BE2C (cell line): ENCODE data around the gene ENO2.
A peak's percentile ranks its signal among the peaks of the same experiment; 100 is the strongest.

Experiments
- DNase-seq: peaks from one replicate; pipeline ENCODE4 v3.0.0-alpha.2; 2020
- H3K27me3 ChIP-seq: fragments of 250-450 bp; sonication (Bioruptor Pico); 2 replicates; pipeline ENCODE4 v1.5.1; 2020; ENCODE audit warnings: mild to moderate bottlenecking
- H3K36me3 ChIP-seq: fragments of 250-450 bp; sonication (Bioruptor Pico); 2 replicates; pipeline ENCODE4 v1.5.1; 2020; ENCODE audit warnings: mild to moderate bottlenecking
- H3K4me1 ChIP-seq: fragments of 250-450 bp; sonication (Bioruptor Pico); 2 replicates; pipeline ENCODE4 v1.5.1; 2020
- H3K4me3 ChIP-seq: 2 replicates; pipeline ENCODE4 v1.5.1; 2011; ENCODE audit warnings: low read depth, low read length
- H3K9me3 ChIP-seq: fragments of 250-450 bp; sonication (Bioruptor Pico); 2 replicates; pipeline ENCODE4 v1.5.1; 2020
- CTCF ChIP-seq: IDR thresholded peaks from 2 replicates; pipeline ENCODE4 v1.5.1; 2012; ENCODE audit warnings: mild to moderate bottlenecking, low read depth, low read length

The ENO2 gene

GRCh38 chr12:6932766-6933165, 18.4 kb downstream of the ENO2 start:
- Histone ChIP-seq H3K9me3 (no peaks in the 10 kb centered on the region), H3K4me3 (no peak overlapping the region), H3K4me1 (peaks cover 9% of the 10 kb centered on the region), H3K27me3 (no peaks in the 10 kb centered on the region), H3K36me3 (peaks cover 32% of the 10 kb centered on the region)
- TF ChIP-seq CTCF, result no peak
- no peak for DNase-seq

- Histone ChIP-seq H3K4me1 (peaks cover 9% of the 10 kb centered on the region), H3K27me3 (no peaks in the 10 kb centered on the region), H3K9me3 (no peaks in the 10 kb centered on the region), H3K36me3 (peaks cover 36% of the 10 kb centered on the region), H3K4me3 (no peak overlapping the region)
- no peak for DNase-seq
- TF ChIP-seq CTCF, result no peak
These were observed 19.7 kb downstream of the ENO2 start for GRCh38 chr12:6934110-6934509.

- H3K9me3 ChIP-seq, result no peaks in the 10 kb centered on the region
- TF ChIP-seq CTCF, result no peak
- H3K36me3 ChIP-seq, result peaks cover 37% of the 10 kb centered on the region
- no peak for DNase-seq
- peaks cover 3% of the 10 kb centered on the region; the same call in 1 of the 2 replicates for H3K4me1 ChIP-seq
- H3K27me3 ChIP-seq, result no peaks in the 10 kb centered on the region
- H3K4me3 ChIP-seq, result no peak overlapping the region
These were observed 21.2 kb downstream of the ENO2 start for GRCh38 chr12:6935371-6936193.

- DNase-seq, result no peak
- Histone ChIP-seq H3K4me1 (peaks cover 3% of the 10 kb centered on the region; the same call in 1 of the 2 replicates), H3K9me3 (no peaks in the 10 kb centered on the region), H3K36me3 (peaks cover 35% of the 10 kb centered on the region), H3K27me3 (no peaks in the 10 kb centered on the region), H3K4me3 (no peak overlapping the region)
- TF ChIP-seq CTCF, result no peak
These were observed 21.8 kb downstream of the ENO2 start for GRCh38 chr12:6936194-6936635.

GRCh38 chr12:6936636-6937480, 22.5 kb downstream of the ENO2 start:
- TF ChIP-seq CTCF, result no peak
- peak; percentile 46 for DNase-seq
- H3K9me3 ChIP-seq, result no peaks in the 10 kb centered on the region
- peaks cover 3% of the 10 kb centered on the region; the same call in 1 of the 2 replicates for H3K4me1 ChIP-seq
- H3K36me3 ChIP-seq, result peaks cover 39% of the 10 kb centered on the region
- H3K27me3 ChIP-seq, result no peaks in the 10 kb centered on the region
- peak overlapping the region; percentile 86 for H3K4me3 ChIP-seq
